Astrocyte of the cerebellum (primary cell): ENCODE data around the gene MST1R.
A peak's percentile ranks its signal among the peaks of the same experiment; 100 is the strongest.
"Not testable (repeated sequence)": the region's sequence is repeated elsewhere in the genome, so short reads cannot be mapped to it uniquely, and the experiment has no call there.

Source experiments
- DNase-seq: peaks from one replicate; pipeline ENCODE4 v3.0.0-alpha.2; 2011; ENCODE audit warnings: low read depth
- H3K4me3 ChIP-seq: 2 replicates; pipeline ENCODE4 v1.5.1; 2011; ENCODE audit warnings: mild to moderate bottlenecking, low read depth, low read length, moderate library complexity
- in situ Hi-C: cut with HindIII; loops from 2 replicates; pipeline ENCODE4 v1.10.0; 2017; ENCODE audit warnings: low sequenced_read_pairs
- TF ChIP-seq, protein P1 (sequence below): IDR thresholded peaks from 2 replicates; pipeline ENCODE4 v1.5.1; 2012; ENCODE audit warnings: low read length, low read depth, moderate library complexity, mild to moderate bottlenecking; ENCODE audit errors: missing control alignments

The MST1R gene

DNA sequence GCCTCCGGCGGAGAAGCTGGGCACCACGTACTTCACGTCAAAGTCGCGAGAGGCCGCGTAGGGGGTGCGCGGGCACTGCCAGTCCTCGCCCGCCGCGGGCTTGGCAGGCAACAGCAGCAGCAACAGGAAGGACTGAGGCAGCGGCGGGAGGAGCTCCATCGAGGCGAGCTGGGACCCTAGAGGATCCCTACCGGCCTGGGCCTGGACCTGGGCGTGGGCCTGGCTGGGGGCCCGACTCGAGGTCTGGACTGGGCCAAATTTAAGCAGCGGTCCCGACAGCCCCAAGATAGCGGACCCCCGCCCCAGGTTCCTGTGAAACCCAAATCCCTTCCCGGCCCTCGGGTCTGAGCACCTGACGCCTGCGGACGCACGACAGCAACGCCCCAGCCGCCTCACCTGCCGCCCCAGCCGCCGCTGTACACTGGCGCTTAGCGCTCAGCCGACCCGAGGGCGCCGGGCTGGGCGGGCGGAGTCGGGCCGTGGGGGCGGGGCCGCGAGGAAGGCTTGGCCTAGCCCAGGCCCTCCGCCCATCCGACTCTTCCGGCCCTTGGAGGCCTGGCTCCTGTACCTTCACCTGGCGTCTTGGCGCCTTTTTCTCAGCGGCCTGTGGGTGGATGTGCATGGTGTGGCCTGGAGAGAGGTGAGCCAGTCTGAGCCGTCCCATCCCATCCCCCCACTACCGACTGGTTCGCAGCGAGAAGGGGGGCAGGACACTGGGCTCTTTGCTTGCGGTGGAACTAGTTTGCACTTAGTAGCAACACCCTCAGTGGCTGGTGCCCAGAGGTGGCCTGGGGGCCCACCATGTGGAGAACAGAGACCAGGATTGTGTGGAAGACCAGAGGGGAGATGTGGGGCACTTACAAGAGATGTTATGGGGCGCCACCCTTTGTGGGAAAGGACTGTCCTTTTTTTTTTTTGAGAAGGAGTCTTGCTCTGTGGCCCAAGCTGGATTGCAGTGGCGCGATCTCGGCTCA, at the start of gene MST1R:
Gene MST1R, minus strand, starts transcription at position 423 of the 974 bp plus-strand sequence. Its CDS starts 264 bp downstream, at position 159.
- in situ Hi-C loops: no loop called here
- TF ChIP-seq, protein P1, sequence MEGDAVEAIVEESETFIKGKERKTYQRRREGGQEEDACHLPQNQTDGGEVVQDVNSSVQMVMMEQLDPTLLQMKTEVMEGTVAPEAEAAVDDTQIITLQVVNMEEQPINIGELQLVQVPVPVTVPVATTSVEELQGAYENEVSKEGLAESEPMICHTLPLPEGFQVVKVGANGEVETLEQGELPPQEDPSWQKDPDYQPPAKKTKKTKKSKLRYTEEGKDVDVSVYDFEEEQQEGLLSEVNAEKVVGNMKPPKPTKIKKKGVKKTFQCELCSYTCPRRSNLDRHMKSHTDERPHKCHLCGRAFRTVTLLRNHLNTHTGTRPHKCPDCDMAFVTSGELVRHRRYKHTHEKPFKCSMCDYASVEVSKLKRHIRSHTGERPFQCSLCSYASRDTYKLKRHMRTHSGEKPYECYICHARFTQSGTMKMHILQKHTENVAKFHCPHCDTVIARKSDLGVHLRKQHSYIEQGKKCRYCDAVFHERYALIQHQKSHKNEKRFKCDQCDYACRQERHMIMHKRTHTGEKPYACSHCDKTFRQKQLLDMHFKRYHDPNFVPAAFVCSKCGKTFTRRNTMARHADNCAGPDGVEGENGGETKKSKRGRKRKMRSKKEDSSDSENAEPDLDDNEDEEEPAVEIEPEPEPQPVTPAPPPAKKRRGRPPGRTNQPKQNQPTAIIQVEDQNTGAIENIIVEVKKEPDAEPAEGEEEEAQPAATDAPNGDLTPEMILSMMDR: no peak
- no peak within 1 kb of the TSS for H3K4me3 ChIP-seq
- no peak for DNase-seq

DNA sequence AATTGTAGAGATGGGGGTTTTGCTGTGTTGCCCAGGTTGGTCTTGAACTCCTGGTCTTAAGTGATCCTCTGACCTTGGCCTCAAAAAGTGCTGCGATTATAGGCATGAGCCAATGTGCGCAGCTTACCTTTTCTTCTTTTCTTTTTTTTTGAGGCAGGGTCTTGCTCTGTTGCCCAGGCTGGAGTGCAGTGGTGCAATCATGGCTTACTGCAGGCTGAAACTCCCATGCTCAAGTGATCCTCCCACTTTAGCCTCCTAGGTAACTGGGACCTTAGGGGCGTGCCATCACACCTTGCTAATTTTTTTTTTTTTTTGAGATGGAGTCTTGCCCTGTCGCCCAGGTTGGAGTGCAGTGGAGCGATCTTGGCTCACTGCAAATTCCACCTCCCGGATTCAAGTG, 49.3 kb upstream of the MST1R start:
- no peak for DNase-seq
- TF ChIP-seq, protein P1: no peak
- in situ Hi-C loops: no loop called here
- H3K4me3 ChIP-seq: no peak overlapping the region

DNA sequence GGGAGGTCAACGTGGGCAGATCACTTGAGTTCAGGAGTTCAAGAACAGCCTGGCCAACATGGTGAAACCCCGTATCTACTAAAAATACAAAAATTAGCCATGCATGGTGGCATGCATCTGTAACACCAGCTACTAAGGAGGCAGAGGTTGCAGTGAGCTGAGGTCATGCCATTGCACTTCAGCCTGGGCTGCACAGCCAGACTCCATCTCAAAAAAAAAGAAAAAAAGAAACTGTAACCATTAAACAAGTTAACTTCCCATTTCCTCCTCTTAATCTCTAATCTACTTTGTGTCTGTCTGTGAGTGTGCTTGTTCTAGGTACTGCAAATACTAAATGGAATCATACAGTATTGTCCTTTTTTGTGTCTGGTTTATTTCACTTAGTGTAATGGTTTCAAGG, 39.0 kb upstream of the MST1R start:
- no peak overlapping the region for H3K4me3 ChIP-seq
- DNase-seq: no peak
- in situ Hi-C loops: no loop called here
- TF ChIP-seq, protein P1: no peak

DNA sequence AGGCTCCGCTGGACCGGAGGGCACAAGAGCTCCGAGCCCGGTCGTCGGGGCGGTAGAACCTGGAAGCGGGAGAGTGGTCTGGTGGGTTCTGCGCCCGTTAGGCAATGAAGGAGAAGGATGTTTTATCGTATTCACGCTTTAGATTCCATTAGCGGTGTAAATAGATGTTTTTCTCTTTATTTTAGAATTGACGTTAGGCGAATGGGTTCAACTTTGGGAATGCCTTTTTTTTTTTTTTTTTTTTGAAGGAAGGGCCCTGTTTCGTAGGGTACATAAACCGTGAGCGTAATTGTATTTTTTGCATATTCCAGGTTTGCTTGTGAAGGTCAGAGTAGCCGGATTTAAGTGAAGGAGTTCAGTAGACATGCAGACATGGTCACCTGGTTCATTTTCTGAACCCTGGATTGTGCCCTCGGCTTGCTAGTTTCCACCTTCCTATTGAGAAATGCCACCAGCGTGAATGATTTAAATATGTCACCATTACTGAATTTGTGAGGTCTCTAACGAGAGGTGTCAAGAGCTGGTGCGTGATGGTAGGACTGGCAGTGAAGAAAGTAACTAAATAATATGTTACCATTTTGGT, 37.1 kb upstream of the MST1R start:
- in situ Hi-C loops: no loop called here
- DNase-seq: no peak
- TF ChIP-seq, protein P1: no peak
- peak overlapping the region; percentile 95 for H3K4me3 ChIP-seq

DNA sequence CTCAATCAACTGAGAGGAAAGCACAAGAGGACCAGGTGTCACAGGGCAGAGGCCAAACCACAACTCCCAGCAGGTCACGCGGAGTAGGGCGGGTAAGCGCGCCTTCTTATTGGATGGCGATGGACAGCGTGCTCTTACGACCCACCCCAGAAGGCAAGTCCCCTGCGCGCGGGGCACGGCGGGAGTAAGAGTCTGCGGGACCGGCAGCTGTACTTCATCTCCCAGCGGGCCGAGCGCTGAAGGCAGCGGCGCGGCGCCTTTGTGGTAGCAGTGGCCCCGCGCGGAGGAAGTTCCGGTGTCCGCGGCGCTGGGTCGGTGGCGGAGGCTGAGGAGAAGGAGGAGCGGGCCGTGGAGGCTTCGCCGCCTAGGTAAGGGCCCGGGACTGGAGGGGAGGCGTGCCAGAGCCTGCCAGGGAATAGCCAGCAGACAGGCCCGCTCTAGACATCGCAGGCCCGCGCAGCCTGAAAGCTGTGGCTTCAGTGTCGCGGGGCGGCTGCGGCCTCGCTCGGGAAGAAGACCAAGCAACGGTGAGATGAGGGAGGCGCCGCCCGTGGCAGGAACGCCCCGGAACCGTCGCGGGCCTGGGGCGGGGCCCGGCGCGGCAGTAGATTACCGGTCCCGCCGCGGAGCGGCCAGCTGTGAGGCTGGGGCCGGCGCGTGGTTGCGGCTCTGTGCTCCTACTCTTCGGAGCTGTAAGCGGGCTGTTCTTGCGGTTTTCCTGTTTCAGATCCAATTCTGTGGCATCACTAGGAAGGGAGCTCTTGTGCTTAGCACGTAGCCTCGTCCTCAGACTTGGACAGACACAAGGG, 36.4 kb upstream of the MST1R start, which contains the start of gene RBM6:
Gene RBM6, plus strand, starts transcription at position 293 of the 809 bp plus-strand sequence. CDS start 22,492 bp downstream, outside the sequence.
- DNase-seq: peak; percentile 88
- in situ Hi-C loops: no loop called here
- TF ChIP-seq, protein P1: no peak
- H3K4me3 ChIP-seq: peak within 1 kb of the TSS; percentile 95

DNA sequence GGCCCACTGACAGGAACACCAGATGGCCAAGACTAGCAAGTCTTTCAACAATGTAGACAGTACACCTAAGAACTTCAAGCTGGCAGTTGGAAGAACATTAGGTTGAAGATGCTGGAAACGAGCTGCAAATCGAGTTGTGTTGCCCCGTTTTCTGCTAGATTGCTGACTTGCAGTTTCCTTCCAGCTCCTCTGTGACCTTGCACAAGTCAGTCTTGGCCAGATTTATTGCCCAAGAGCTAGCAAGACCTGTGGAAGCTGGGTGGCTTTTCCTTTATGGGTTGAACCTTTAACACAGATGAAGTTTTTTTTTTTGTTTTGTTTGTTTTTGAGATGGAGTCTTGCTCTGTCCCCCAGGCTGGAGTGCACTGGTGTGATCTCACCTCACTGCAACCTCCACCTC, 33.4 kb upstream of the MST1R start:
- DNase-seq: no peak
- H3K4me3 ChIP-seq: no peak overlapping the region
- TF ChIP-seq, protein P1: no peak
- in situ Hi-C loops: no loop called here

DNA sequence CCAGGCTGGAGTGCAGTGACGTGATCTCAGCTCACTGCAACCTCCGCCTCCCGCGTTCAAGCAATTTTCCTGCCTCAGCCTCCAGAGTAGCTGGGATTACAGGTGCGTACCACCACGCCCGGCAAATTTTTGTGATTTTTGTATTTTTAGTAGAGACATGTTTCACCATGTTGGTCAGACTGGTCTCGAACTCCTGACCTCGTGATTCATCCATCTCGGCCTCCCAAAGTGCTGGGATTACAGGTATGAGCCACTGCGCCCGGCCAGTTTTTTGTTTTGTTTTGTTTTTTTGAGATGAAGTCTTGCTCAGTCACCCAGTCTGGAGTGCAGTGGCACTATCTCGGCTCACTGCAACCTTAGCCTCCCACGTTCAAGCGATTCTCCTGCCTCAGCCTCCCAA, 28.6 kb upstream of the MST1R start:
- H3K4me3 ChIP-seq, in situ Hi-C loops, DNase-seq: not testable (repeated sequence)
